EL (cell line): ENCODE results near the gene FRMPD4.
A peak's percentile ranks its signal among the peaks of the same experiment; 100 is the strongest.

Experiments
- DNase-seq: peaks from one replicate; pipeline ENCODE4 v3.0.0-alpha.2; 2016

Gene FRMPD4

GRCh38 chrX:12685541-12685940 is 547.3 kb downstream of the FRMPD4 start:
- DNase-seq: peak; percentile 19

DNA sequence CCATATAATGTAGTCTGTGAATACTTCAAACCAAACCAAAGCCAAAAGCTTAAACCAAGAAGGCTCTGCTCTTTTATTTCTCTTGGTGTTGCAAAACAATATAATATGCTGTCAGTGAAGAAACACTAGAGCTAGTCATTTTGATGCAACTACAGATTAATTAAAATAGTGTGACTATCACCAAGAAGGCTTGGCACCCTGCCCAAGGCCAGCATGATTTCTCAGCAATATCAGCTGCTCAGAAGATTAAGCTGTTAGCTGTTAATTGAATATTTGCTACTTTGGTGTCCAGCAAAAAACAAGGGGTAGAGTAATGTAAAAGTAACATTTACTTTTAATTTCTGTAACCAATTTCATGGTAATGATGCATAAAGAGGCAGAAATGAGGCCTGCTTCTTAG is 548.1 kb downstream of the FRMPD4 start:
- DNase-seq: no peak

DNA sequence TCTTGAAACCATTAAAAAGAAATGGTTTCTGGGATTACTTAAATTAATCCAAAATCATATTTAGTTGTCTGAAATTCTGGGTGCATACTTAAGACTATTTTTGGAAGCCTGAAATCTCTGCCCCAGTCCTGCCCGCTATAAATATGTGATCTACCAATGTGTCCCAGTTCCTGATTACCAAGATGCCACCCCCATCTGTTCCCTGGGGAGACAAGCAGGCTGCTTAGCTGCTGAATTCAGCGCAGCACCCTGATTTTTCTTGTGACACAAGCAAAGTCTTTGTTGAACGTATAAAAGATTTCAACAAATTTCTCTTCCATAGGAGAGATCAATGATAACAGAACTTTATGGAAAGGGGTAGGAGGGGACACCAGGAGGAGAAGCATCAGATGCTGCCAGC is 552.4 kb downstream of the FRMPD4 start:
- DNase-seq: no peak

DNA sequence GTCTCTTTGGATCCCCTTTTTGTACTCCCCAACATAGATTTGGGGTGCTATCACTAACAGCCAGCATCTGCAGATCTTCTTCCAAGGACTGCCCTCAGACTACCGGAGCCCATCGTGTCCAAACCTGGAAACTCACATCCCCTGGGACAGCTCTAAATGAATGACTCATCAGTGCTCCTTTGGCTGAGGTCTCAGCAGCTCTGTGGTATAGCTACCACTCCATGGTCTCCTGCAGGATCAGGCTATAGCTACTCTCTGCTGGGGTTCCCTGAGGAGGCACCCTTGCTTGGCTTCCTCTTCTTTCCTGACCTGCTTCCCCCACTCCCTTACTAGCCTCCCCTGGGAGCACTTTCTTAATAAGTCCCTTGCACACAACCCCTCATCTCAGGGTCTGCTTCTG is 555.5 kb downstream of the FRMPD4 start:
- DNase-seq: peak; percentile 8

GRCh38 chrX:12700745-12701144 is 562.5 kb downstream of the FRMPD4 start:
- no peak for DNase-seq

GRCh38 chrX:12701628-12702027 is 563.4 kb downstream of the FRMPD4 start:
- DNase-seq: peak; percentile 42

GRCh38 chrX:12702509-12703091 is 564.3 kb downstream of the FRMPD4 start:
- peak; percentile 1 for DNase-seq

DNA sequence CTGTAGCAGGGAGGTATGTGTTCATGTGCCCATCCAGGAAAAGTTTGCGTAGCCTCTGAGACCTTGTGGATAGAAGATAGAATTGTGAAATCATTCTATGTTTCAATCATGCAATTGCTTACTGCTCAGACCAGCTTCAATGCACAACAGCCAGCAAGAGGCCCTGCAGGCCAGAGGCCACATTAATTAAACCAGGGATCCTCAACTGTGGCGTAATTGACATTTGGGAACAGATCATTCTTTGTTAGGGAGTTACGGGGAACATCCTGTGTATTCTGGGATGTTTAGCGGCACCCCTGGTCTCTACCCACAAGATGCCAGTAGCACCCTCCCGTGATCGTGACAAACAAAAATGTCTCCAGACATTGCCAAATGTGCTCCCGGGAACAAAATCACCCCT is 566.4 kb downstream of the FRMPD4 start:
- no peak for DNase-seq

DNA sequence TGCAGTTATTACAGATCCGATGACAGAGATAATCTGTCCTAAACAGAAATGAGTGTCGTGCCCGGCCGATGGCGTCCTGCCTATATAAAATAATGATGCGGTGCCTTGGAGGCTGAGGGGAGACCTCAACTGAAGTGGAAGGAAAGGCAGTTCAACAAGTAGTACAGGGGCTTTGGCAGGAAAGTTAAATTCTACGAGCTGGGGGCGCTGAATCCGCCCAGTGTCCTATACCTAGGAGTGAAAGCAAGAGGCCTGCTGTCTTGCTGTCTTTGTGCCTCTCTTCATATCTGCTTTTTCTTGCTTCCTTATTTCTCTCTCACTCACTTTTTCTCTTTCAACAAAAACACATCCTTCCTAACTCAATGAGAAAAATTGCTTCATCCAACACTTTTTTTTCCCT is 570.8 kb downstream of the FRMPD4 start:
- DNase-seq: no peak

DNA sequence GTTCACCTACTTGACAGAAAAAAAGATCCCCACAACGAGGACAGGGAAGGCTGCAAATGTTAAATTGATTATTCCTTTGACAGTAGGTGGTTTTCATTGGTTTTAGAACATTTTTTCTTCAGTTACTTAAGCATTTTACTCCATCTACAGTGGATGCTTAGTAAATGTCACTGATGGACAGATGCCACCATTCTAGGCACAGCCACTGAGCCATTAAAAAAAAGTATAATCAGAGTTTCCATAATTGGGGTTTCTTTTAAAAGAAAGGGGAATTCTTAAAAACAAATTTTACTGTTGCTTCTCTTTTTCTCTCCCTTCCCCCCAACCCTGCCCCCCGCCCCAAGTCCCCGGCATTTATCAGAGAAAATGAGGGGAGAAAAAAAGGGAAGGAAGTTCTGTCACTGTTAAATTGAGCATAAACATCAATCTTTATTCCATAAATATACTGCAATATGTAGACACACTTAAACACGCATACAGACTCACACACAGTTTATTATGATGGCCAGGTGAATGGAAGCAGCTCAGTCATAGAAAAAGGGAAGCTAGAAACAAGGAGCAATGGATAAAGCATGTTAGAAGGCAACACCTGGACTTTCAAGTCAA is 573.3 kb downstream of the FRMPD4 start:
- DNase-seq: no peak

- DNase-seq: no peak
Measured at GRCh38 chrX:12716574-12716973, 578.3 kb downstream of the FRMPD4 start.

GRCh38 chrX:12719837-12720236 is 581.6 kb downstream of the FRMPD4 start:
- no peak for DNase-seq

- no peak for DNase-seq
Measured at GRCh38 chrX:12721042-12721441, 582.8 kb downstream of the FRMPD4 start.

- no peak for DNase-seq
Measured at GRCh38 chrX:12722314-12722713, 584.0 kb downstream of the FRMPD4 start.

- no peak for DNase-seq
Measured at GRCh38 chrX:12741416-12741815, 603.1 kb downstream of the FRMPD4 start.

- DNase-seq: no peak
Measured at GRCh38 chrX:12747433-12747832, 609.2 kb downstream of the FRMPD4 start.

DNA sequence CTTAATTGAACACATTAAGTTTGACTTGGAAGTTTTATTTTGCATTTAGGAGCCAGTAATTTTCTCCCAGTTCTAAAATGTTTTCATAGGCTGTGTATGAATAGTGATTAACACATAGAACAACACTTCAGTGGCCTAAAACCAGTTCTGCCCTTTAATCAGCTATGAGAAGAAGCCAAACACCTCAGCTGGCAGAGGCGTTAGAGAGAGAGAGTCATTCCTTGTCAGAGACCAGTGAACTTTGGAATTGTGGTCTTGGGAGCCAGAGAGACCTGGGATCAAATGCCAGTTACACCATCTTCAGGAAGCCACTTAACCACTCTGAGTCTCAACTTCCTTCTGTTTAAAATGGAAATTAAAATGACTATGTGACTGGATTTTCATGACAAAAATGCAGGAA is 613.6 kb downstream of the FRMPD4 start:
- no peak for DNase-seq

DNA sequence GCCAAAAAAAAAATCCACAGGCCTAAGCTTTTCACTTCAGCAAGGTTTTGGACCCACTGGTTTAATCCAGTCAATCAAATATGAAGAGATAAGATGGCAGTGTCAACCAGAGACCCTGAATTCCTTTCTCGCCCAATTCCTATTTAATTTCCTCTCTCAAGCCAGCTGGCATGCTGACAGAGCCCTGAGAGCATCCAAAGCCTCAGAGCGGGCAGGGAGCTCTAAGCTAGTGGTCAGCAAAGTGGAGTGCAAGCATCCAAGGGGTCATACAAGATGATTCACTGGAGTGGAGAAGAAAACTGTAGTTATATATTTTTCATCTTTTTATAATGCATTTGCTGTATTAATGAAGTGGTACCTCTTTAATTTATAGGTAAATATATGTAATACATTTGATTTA is 615.1 kb downstream of the FRMPD4 start:
- DNase-seq: peak; percentile 9

- peak; percentile 31 for DNase-seq
Measured at GRCh38 chrX:12758291-12758690, 620.0 kb downstream of the FRMPD4 start.

GRCh38 chrX:12767856-12768255 is 629.6 kb downstream of the FRMPD4 start:
- DNase-seq: no peak

GRCh38 chrX:12768491-12768890 is 630.2 kb downstream of the FRMPD4 start:
- no peak for DNase-seq

GRCh38 chrX:12770440-12770839 is 632.2 kb downstream of the FRMPD4 start:
- peak; percentile 12 for DNase-seq

GRCh38 chrX:12771445-12772069 is 633.3 kb downstream of the FRMPD4 start:
- DNase-seq: peak; percentile 13
